A549 (cell line): Measurements from ENCODE around the gene CDA. TPM values are rescaled to one million over a fixed set of nuclear protein-coding genes. Genes with fewer than 3 reads are reported as not detected.

Source experiments
- ATAC-seq, 2 experiments: fragments of 200-7000 bp in 1 of 2; fragments of >200 bp in 1 of 2; cut with Nextera tagmentation in 1 of 2; cut with Tn5 transposase in 1 of 2; 3 replicates each; pipeline versions ENCODE4 v1.8.0 to v1.9.1; 2018 to 2020; ENCODE audit warnings: mild to moderate bottlenecking in 1 of 2, moderate library complexity in 1 of 2
- CTCF ChIA-PET: fragments of 300-600 bp; sonication (Branson Sonifier 250); formaldehyde crosslinking; extraction: SDS; loops from one replicate; lab custom pipeline; 2021; ENCODE audit warnings: antibody characterized with exemption, inconsistent platforms; lab: Yijun Ruan, JAX
- POLR2A ChIA-PET: fragments of 350-600 bp; formaldehyde crosslinking; extraction: SDS; loops from one replicate; lab custom pipeline; 2021; ENCODE audit warnings: antibody characterized with exemption, inconsistent platforms; lab: Yijun Ruan, JAX
- DNase-seq, 2 experiments: peaks; one replicate each; pipeline versions ENCODE4 v3.0.0 to v3.0.0-alpha.2; 2011 to 2016; ENCODE audit warnings: low read depth in 1 of 2, low spot score in 1 of 2
- FAIRE-seq: peaks from 2 replicates; lab custom pipeline; 2011; peaks lifted over from hg19 to GRCh38; lab: Jason Lieb, UNC
- H3K27ac ChIP-seq, 2 experiments: fragments of >200 bp; sonication (Bioruptor Twin); formaldehyde crosslinking; 3 replicates each; pipeline ENCODE4 v1.5.1; 2016 to 2017
- H3K4me1 ChIP-seq: fragments of >200 bp; sonication (Bioruptor Twin); formaldehyde crosslinking; 3 replicates; pipeline ENCODE4 v1.6.1; 2016
- H3K4me2 ChIP-seq: fragments of >200 bp; sonication (Bioruptor Twin); formaldehyde crosslinking; 3 replicates; pipeline ENCODE4 v1.6.1; 2016
- H3K4me3 ChIP-seq: fragments of >200 bp; sonication (Bioruptor Twin); formaldehyde crosslinking; 3 replicates; pipeline ENCODE4 v1.5.1; 2016
- H3K9me3 ChIP-seq: fragments of >200 bp; sonication (Bioruptor Twin); formaldehyde crosslinking; 3 replicates; pipeline ENCODE4 v1.6.1; 2016
- CBX8 ChIP-seq: fragments of 200-600 bp; sonication (generic); IDR thresholded peaks from 2 replicates; pipeline ENCODE4 v1.6.1; 2016
- CEBPB ChIP-seq, 2 experiments: fragments of >200 bp in 1 of 2; sonication (Bioruptor Twin) in 1 of 2; formaldehyde crosslinking in 1 of 2; IDR thresholded peaks; 2 replicates each; pipeline ENCODE4 v1.6.1; 2012 to 2016
- CTCF ChIP-seq: fragments of >200 bp; sonication (Bioruptor Twin); formaldehyde crosslinking; IDR thresholded peaks from 3 replicates; pipeline ENCODE4 v1.5.1; 2016
- EHF ChIP-seq: fragments of 250-450 bp; sonication (Bioruptor Pico); IDR thresholded peaks from 2 replicates; pipeline ENCODE4 v1.5.0; 2020; ENCODE audit warnings: mild to moderate bottlenecking
- EHMT2 ChIP-seq: fragments of 200-600 bp; sonication (generic); IDR thresholded peaks from 2 replicates; pipeline ENCODE4 v1.6.1; 2016; ENCODE audit warnings: antibody characterized with exemption, low read depth, mild to moderate bottlenecking, moderate library complexity
- ESRRA ChIP-seq: fragments of 150-350 bp; IDR thresholded peaks from 2 replicates; pipeline ENCODE4 v1.6.1; 2014; ENCODE audit warnings: mild to moderate bottlenecking, low read length, borderline replicate concordance
- FOSB ChIP-seq: fragments of 250-450 bp; sonication (Bioruptor Pico); IDR thresholded peaks from 2 replicates; pipeline ENCODE4 v1.5.0; 2020; ENCODE audit warnings: mild to moderate bottlenecking, moderate library complexity
- GATA3 ChIP-seq: IDR thresholded peaks from 2 replicates; pipeline ENCODE4 v1.6.1; 2012; ENCODE audit warnings: borderline replicate concordance
- HOXA7 ChIP-seq: fragments of 250-450 bp; sonication (Bioruptor Pico); IDR thresholded peaks from 2 replicates; pipeline ENCODE4 v1.5.0; 2020; ENCODE audit warnings: mild to moderate bottlenecking, moderate library complexity
- HOXB13 ChIP-seq: fragments of 250-450 bp; sonication (Bioruptor Pico); IDR thresholded peaks from 2 replicates; pipeline ENCODE4 v1.5.0; 2020; ENCODE audit warnings: low read depth, mild to moderate bottlenecking, moderate library complexity
- HOXB5 ChIP-seq: fragments of 250-450 bp; sonication (Bioruptor Pico); IDR thresholded peaks from 2 replicates; pipeline ENCODE4 v1.5.0; 2020; ENCODE audit warnings: mild to moderate bottlenecking, moderate library complexity
- JUN ChIP-seq, 2 experiments: fragments of >200 bp; sonication (Bioruptor Twin); formaldehyde crosslinking; IDR thresholded peaks; 2 replicates in 1 of 2; 3 replicates in 1 of 2; pipeline ENCODE4 v1.6.1; 2016 to 2017
- JUNB ChIP-seq: fragments of >200 bp; sonication (Bioruptor Twin); formaldehyde crosslinking; IDR thresholded peaks from 2 replicates; pipeline ENCODE4 v1.6.1; 2016
- MAFK ChIP-seq: fragments of 450-650 bp; IDR thresholded peaks from 2 replicates; pipeline ENCODE4 v1.6.1; 2014; ENCODE audit not compliant: partially characterized antibody
- MAZ ChIP-seq: fragments of 150-350 bp; IDR thresholded peaks from 2 replicates; pipeline ENCODE4 v1.6.1; 2014; ENCODE audit warnings: antibody characterized with exemption, low read depth, low read length, borderline replicate concordance
- MYC ChIP-seq: IDR thresholded peaks from 2 replicates; pipeline ENCODE4 v1.6.1; 2012; ENCODE audit warnings: mild to moderate bottlenecking, inconsistent platforms, low read length, improper control_type of control experiment, borderline replicate concordance
- NFE2L2 ChIP-seq: fragments of 150-350 bp; conservative IDR thresholded peaks from 2 replicates; pipeline ENCODE4 v1.6.1; 2014; ENCODE audit warnings: low read length
- NR3C1 ChIP-seq: fragments of >200 bp; sonication (Bioruptor Twin); formaldehyde crosslinking; IDR thresholded peaks from 3 replicates; pipeline ENCODE4 v1.6.1; 2017
- POLR2A ChIP-seq: IDR thresholded peaks from 2 replicates; pipeline ENCODE4 v1.6.1; 2012; ENCODE audit warnings: mild to moderate bottlenecking, low read length
- RAD21 ChIP-seq, 2 experiments: fragments of >200 bp in 1 of 2; sonication (Bioruptor Twin) in 1 of 2; formaldehyde crosslinking in 1 of 2; IDR thresholded peaks in 1 of 2; conservative IDR thresholded peaks in 1 of 2; 2 replicates in 1 of 2; 3 replicates in 1 of 2; pipeline ENCODE4 v1.6.1; 2012 to 2018; ENCODE audit warnings: inconsistent platforms in 1 of 2
- RCOR1 ChIP-seq: fragments of 150-350 bp; IDR thresholded peaks from 2 replicates; pipeline ENCODE4 v1.6.1; 2014; ENCODE audit warnings: antibody characterized with exemption, low read length, low read depth
- RNF2 ChIP-seq: fragments of 200-600 bp; sonication (generic); IDR thresholded peaks from 2 replicates; pipeline ENCODE4 v1.6.1; 2016; ENCODE audit warnings: low read depth, mild to moderate bottlenecking, antibody characterized with exemption, moderate library complexity, borderline replicate concordance
- SMC3 ChIP-seq: fragments of >200 bp; sonication (Bioruptor Twin); formaldehyde crosslinking; IDR thresholded peaks from 3 replicates; pipeline ENCODE4 v1.6.1; 2018; ENCODE audit warnings: inconsistent platforms
- TFCP2L1 ChIP-seq: fragments of 250-450 bp; sonication (Bioruptor Pico); IDR thresholded peaks from 2 replicates; pipeline ENCODE4 v1.5.0; 2021; ENCODE audit warnings: mild to moderate bottlenecking
- TP53 ChIP-seq: fragments of 250-450 bp; sonication (Bioruptor Pico); IDR thresholded peaks from 2 replicates; pipeline ENCODE4 v1.5.0; 2021; ENCODE audit warnings: mild to moderate bottlenecking, moderate library complexity
- ZC3H11A ChIP-seq: fragments of 450-650 bp; IDR thresholded peaks from 2 replicates; pipeline ENCODE4 v1.6.1; 2014; ENCODE audit warnings: antibody characterized with exemption, mild to moderate bottlenecking
- WGBS: methylation state at CpG from one replicate; pipeline ENCODE4 v1.1.6; 2017; ENCODE audit errors: missing lambda C conversion rate; 5-methylcytosine and 5-hydroxymethylcytosine counted together
- polyA plus RNA-seq, 4 experiments: library from polyadenylated mRNA; depleted of rRNA in 3 of 4; stranded (reverse); fragments of >200 nt; fragmentation: RNase III in 1 of 4; extraction: RNeasy Plus Mini Kit Qiagen cat#74134 plus additional on column Dnase treatment in 1 of 4; gene quantifications; 2 replicates in 3 of 4; 3 replicates in 1 of 4; pipeline ENCODE4 v1.2.3, GENCODE V29; 2011 to 2017
- TF ChIP-seq, protein P1 (sequence below): fragments of >200 bp; sonication (Bioruptor Twin); formaldehyde crosslinking; IDR thresholded peaks from 2 replicates; pipeline ENCODE4 v1.6.1; 2016
- TF ChIP-seq, protein P2 (sequence below): fragments of 250-450 bp; sonication (Bioruptor Pico); IDR thresholded peaks from 2 replicates; pipeline ENCODE4 v1.5.0; 2020; ENCODE audit warnings: low read depth, mild to moderate bottlenecking, moderate library complexity
- TF ChIP-seq, protein P3 (sequence below): IDR thresholded peaks from 2 replicates; pipeline ENCODE4 v1.6.1; 2012
- TF ChIP-seq, protein P4 (sequence below): fragments of 450-650 bp; IDR thresholded peaks from 2 replicates; pipeline ENCODE4 v1.6.1; 2014; ENCODE audit warnings: antibody characterized with exemption
- TF ChIP-seq, protein P5 (sequence below): fragments of 150-350 bp; IDR thresholded peaks from 2 replicates; pipeline ENCODE4 v1.6.1; 2014; ENCODE audit warnings: low read depth, mild to moderate bottlenecking, low read length
- TF ChIP-seq, protein P6 (sequence below): fragments of 250-450 bp; sonication (Bioruptor Pico); IDR thresholded peaks from 2 replicates; pipeline ENCODE4 v1.5.0; 2021; ENCODE audit warnings: mild to moderate bottlenecking, moderate library complexity, borderline replicate concordance

CDA gene
- polyA plus RNA-seq, 2 of the 4 experiments (the other 2 are of a cell fraction), result 11.2 to 44.6 TPM

- DNase-seq (peak; percentile 80 to 82), FAIRE-seq (no peak), ATAC-seq (peak; percentile 94 to 97)
- 33% methylated on average over 12 of the region's 18 CpGs for WGBS
- Histone ChIP-seq H3K4me3 (no peak overlapping the region), H3K4me2 (no peak overlapping the region), H3K9me3 (peaks cover 8% of the 10 kb centered on the region; the same call in 1 of the 3 replicates), H3K27ac (peak overlapping the region; percentile 13 to 80; a peak in 4 of 6 replicates), H3K4me1 (peaks cover 14% of the 10 kb centered on the region)
- no peak for TF ChIP-seq MAZ
- TF ChIP-seq NFE2L2, result no peak
- no peak for TF ChIP-seq MYC
- TF ChIP-seq, protein P1, sequence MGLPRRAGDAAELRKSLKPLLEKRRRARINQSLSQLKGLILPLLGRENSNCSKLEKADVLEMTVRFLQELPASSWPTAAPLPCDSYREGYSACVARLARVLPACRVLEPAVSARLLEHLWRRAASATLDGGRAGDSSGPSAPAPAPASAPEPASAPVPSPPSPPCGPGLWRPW, result no peak
- peak; percentile 86 for TF ChIP-seq SMC3
- TF ChIP-seq MAFK, result no peak
- no peak for TF ChIP-seq POLR2A
- no peak for TF ChIP-seq FOSB (CRISPR knock-in tag)
- TF ChIP-seq TFCP2L1 (CRISPR knock-in tag), result no peak
- TF ChIP-seq, protein P2, sequence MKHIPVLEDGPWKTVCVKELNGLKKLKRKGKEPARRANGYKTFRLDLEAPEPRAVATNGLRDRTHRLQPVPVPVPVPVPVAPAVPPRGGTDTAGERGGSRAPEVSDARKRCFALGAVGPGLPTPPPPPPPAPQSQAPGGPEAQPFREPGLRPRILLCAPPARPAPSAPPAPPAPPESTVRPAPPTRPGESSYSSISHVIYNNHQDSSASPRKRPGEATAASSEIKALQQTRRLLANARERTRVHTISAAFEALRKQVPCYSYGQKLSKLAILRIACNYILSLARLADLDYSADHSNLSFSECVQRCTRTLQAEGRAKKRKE (CRISPR knock-in tag), result no peak
- TF ChIP-seq HOXB13 (CRISPR knock-in tag), result no peak
- TF ChIP-seq HOXB5 (CRISPR knock-in tag), result no peak
- no peak for TF ChIP-seq ESRRA
- peak; percentile 82 to 90 for TF ChIP-seq RAD21 (conservative IDR thresholded peaks at IDR 0.05 in 1 of 2, IDR thresholded peaks at IDR 0.05 in 1 of 2)
- TF ChIP-seq TP53 (CRISPR knock-in tag), result no peak
- no peak for TF ChIP-seq CBX8
- no peak for TF ChIP-seq NR3C1
- TF ChIP-seq, protein P3, sequence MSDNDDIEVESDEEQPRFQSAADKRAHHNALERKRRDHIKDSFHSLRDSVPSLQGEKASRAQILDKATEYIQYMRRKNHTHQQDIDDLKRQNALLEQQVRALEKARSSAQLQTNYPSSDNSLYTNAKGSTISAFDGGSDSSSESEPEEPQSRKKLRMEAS, result 0 out of 2 replicates have a peak, but pooled peaks have one; percentile 24
- TF ChIP-seq, protein P4, sequence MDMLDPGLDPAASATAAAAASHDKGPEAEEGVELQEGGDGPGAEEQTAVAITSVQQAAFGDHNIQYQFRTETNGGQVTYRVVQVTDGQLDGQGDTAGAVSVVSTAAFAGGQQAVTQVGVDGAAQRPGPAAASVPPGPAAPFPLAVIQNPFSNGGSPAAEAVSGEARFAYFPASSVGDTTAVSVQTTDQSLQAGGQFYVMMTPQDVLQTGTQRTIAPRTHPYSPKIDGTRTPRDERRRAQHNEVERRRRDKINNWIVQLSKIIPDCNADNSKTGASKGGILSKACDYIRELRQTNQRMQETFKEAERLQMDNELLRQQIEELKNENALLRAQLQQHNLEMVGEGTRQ, result no peak
- TF ChIP-seq RCOR1, result 0 out of 2 replicates have a peak, but pooled peaks have one; percentile 66
- TF ChIP-seq, protein P5, sequence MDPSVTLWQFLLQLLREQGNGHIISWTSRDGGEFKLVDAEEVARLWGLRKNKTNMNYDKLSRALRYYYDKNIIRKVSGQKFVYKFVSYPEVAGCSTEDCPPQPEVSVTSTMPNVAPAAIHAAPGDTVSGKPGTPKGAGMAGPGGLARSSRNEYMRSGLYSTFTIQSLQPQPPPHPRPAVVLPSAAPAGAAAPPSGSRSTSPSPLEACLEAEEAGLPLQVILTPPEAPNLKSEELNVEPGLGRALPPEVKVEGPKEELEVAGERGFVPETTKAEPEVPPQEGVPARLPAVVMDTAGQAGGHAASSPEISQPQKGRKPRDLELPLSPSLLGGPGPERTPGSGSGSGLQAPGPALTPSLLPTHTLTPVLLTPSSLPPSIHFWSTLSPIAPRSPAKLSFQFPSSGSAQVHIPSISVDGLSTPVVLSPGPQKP, result no peak
- no peak for TF ChIP-seq HOXA7 (CRISPR knock-in tag)
- no peak for TF ChIP-seq EHF (CRISPR knock-in tag)
- no peak for TF ChIP-seq JUN (IDR thresholded peaks at IDR 0.05)
- no peak for TF ChIP-seq ZC3H11A
- TF ChIP-seq, protein P6, sequence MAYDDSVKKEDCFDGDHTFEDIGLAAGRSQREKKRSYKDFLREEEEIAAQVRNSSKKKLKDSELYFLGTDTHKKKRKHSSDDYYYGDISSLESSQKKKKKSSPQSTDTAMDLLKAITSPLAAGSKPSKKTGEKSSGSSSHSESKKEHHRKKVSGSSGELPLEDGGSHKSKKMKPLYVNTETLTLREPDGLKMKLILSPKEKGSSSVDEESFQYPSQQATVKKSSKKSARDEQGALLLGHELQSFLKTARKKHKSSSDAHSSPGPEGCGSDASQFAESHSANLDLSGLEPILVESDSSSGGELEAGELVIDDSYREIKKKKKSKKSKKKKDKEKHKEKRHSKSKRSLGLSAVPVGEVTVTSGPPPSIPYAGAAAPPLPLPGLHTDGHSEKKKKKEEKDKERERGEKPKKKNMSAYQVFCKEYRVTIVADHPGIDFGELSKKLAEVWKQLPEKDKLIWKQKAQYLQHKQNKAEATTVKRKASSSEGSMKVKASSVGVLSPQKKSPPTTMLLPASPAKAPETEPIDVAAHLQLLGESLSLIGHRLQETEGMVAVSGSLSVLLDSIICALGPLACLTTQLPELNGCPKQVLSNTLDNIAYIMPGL, result no peak
- no peak for TF ChIP-seq RNF2
- no peak for TF ChIP-seq CEBPB (IDR thresholded peaks at IDR 0.05)
- TF ChIP-seq JUNB, result no peak
- peak; percentile 70 for TF ChIP-seq CTCF
- no peak for TF ChIP-seq EHMT2
- TF ChIP-seq GATA3, result no peak
- POLR2A ChIA-PET, result interaction anchor here (0.6 to 0.8 kb wide), 3 partner anchors 15 to 59 kb away, joined by 3 to 6 read pairs (median 3); partner anchors contain the start of gene FAM43B
- CTCF ChIA-PET, result interaction anchor here (0.6 to 5.2 kb wide), 34 partner anchors 8 to 620 kb away, joined by 3 to 43 read pairs (median 5); partner anchors contain the start of genes CDA and PINK1
These were observed 14.0 kb upstream of the CDA start for GRCh38 chr1:20574686-20575540.
